NCI-H1930 (cell line): Measurements from ENCODE around the gene KLHL26.

Source experiments
- DNase-seq, 2 experiments: peaks; one replicate each; lab custom pipeline; 2025; lab: John Stamatoyannopoulos, UW

KLHL26 gene

GRCh38 chr19:18713550-18714117, 76.8 kb downstream of the KLHL26 start:
- no peak for DNase-seq

- DNase-seq = no peak
These were observed 78.6 kb downstream of the KLHL26 start for GRCh38 chr19:18715416-18715815.

DNA sequence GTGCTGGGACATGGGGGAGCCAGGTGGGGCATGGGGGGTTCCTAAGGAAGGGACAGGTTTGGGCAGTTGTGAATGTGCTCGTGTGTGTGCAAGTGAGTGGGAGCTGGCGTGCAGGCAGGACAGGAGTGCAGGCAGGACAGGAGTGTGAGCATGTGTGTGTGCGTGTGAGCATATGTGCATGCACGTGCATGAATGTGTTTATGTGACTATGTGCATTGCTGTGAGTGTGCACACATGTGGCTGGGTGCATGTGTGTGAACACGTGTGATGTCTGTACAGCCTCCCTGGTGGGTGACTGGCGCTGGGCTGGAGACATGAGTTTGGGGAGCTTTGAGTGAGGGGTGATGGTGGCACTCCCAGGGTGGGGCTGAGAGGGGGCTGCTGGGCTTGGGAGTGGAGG, 80.0 kb downstream of the KLHL26 start:
- no peak for DNase-seq

- DNase-seq = no peak
These were observed 80.8 kb downstream of the KLHL26 start for GRCh38 chr19:18717601-18718000.

- no peak for DNase-seq
These were observed 81.2 kb downstream of the KLHL26 start for GRCh38 chr19:18718015-18718526.

DNA sequence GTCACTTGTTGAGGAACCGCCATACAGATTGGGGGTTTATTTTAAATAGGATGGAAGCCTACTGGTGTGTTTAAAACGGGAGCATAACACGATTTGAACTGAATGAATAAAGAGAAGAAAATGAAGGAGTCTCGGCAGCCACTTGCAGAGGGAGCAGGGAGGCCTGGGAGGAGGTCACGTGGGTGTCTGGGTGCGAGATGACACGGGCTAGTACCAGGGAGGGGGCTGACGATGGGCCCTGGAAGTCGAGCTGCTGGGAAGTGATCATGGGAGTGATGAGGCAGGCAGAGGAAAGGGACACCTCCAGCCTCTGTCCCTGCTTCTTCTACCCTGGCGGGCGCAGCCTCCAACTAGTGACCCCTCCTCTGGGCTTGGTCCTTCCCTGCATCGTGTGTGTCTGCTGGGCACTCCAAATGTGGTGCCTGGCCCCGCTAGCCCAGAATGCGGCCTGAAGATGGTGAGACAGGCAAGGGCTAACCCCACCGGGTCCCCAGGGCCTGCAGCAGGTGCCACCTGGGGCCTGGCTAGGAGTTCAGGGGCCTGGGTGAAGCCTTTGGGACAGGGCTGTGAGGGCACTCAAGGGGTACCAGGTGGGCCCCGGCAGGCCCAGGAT, 82.1 kb downstream of the KLHL26 start:
- no peak for DNase-seq

GRCh38 chr19:18719541-18719940, 82.7 kb downstream of the KLHL26 start:
- no peak for DNase-seq
